MG63 (cell line): ENCODE data around the gene BRIX1. TPM values are rescaled to one million over a fixed set of nuclear protein-coding genes. Genes with fewer than 3 reads are reported as not detected.

Experiments
- DNase-seq: peaks from one replicate; pipeline ENCODE4 v3.0.0-alpha.2; 2020
- H3K27me3 ChIP-seq: fragments of 250-450 bp; sonication (Bioruptor Pico); 2 replicates; pipeline ENCODE4 v1.5.1; 2020; ENCODE audit warnings: mild to moderate bottlenecking, moderate library complexity
- H3K36me3 ChIP-seq: fragments of 250-450 bp; sonication (Bioruptor Pico); 2 replicates; pipeline ENCODE4 v1.5.1; 2020; ENCODE audit warnings: mild to moderate bottlenecking, moderate library complexity
- H3K4me3 ChIP-seq: fragments of 250-450 bp; sonication (Bioruptor Pico); 2 replicates; pipeline ENCODE4 v1.5.1; 2020; ENCODE audit warnings: mild to moderate bottlenecking, moderate library complexity
- H3K9me3 ChIP-seq: fragments of 250-450 bp; sonication (Bioruptor Pico); 2 replicates; pipeline ENCODE4 v1.5.1; 2020; ENCODE audit warnings: mild to moderate bottlenecking, moderate library complexity
- total RNA-seq: library from RNA; depleted of rRNA; stranded (reverse); fragments of >200 nt; shearing (Covaris generic); gene quantifications from 2 replicates; pipeline ENCODE4 v1.2.3, GENCODE V29; 2014; ENCODE audit warnings: low replicate concordance; rRNA removed

BRIX1 gene, protein sequence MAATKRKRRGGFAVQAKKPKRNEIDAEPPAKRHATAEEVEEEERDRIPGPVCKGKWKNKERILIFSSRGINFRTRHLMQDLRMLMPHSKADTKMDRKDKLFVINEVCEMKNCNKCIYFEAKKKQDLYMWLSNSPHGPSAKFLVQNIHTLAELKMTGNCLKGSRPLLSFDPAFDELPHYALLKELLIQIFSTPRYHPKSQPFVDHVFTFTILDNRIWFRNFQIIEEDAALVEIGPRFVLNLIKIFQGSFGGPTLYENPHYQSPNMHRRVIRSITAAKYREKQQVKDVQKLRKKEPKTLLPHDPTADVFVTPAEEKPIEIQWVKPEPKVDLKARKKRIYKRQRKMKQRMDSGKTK
- 80.9 and 83.9 TPM in 2 replicates for total RNA-seq

DNA sequence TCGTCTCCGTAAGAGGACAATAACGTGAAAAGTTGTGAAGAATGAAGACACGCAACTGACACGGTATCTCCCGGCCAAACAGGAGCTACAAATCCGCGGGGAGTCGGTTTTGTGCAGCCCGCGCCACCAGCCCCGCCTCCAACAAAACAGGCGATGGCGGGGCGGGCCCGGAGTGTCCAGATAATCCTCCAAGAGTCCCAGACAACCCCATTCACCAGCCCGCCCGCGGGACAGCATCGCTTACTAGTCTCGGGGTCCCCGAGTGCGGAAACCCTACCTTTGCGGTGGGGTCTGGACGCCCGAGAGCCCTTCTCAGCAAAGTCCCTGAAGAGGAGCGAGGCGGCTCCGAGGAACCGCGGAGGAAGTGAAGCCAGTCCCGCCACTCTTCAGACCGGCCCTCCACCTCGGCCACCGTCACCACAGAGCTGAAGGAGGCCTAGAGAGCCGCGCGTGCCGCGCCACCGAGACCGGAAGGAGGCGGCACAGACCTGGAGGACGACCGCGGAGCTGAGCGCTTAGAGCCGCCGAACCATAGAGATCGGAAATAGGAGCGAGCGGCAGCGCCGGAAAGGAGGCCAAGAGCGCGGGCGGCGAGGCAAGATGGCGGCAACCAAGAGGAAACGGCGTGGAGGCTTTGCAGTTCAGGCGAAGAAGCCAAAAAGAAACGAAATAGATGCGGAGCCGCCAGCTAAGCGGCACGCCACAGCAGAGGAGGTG, at the start of gene BRIX1, which contains the start of gene RAD1:
BRIX1 (plus strand) TSS at position 573 of the 717 bp plus-strand sequence; CDS start at position 601, 28 bp downstream.
RAD1 (minus strand) TSS at position 366 of the 717 bp plus-strand sequence. CDS start 612 bp downstream, outside the sequence.
- DNase-seq = peak; percentile 98
- H3K27me3 ChIP-seq = no peaks in the 10 kb centered on the region
- H3K36me3 ChIP-seq = peaks cover 51% of the 10 kb centered on the region
- peak within 1 kb of the TSS; percentile 93 for H3K4me3 ChIP-seq
- no peaks in the 10 kb centered on the region for H3K9me3 ChIP-seq

DNA sequence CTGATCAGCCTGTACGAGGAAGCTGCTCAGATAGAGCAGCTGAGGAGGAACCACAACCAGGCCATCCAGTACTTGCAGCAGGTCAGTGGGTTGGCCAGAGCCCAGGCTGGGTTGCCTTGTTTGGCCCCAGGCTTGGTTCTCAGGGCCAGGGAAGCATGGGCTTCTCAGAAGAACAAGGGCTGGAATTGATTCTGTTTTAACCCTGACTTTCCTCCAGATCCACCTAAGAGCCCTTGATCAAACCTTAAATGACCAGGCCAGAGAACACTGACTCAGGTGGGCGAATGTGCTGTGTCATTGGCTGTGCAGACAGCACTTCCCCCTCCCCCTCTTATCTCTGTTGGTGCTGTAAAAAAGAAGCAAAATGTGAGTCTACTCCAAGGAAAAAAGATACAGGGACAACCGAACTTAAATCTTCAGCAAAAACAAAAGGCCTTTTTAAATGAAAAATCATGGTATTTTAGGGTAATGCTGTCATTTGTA, 48.5 kb upstream of the BRIX1 start:
- H3K9me3 ChIP-seq = no peaks in the 10 kb centered on the region
- no peak for DNase-seq
- no peaks in the 10 kb centered on the region for H3K27me3 ChIP-seq
- H3K4me3 ChIP-seq = no peak overlapping the region
- H3K36me3 ChIP-seq = no peaks in the 10 kb centered on the region

DNA sequence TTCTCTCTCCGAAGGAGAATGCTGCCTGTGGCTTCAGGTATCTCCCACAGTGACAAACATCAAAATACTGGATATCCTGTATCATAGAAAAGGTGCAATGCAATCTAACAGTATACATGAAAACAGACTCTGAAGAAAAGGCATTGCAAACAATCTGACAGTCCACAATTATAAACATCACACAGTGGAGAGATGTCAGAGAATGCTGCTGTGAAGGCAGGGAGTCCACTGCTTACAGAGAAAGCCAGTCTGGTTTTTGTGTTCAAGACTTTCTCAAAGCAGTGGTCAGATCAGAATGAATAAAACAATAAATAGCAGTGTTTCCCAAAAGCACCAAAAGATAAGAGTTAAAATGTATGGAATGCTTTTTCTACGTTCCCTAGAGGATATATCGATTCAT, 47.9 kb upstream of the BRIX1 start:
- no peak overlapping the region for H3K4me3 ChIP-seq
- no peak for DNase-seq
- H3K27me3 ChIP-seq = no peaks in the 10 kb centered on the region
- H3K9me3 ChIP-seq = no peaks in the 10 kb centered on the region
- H3K36me3 ChIP-seq = no peaks in the 10 kb centered on the region

DNA sequence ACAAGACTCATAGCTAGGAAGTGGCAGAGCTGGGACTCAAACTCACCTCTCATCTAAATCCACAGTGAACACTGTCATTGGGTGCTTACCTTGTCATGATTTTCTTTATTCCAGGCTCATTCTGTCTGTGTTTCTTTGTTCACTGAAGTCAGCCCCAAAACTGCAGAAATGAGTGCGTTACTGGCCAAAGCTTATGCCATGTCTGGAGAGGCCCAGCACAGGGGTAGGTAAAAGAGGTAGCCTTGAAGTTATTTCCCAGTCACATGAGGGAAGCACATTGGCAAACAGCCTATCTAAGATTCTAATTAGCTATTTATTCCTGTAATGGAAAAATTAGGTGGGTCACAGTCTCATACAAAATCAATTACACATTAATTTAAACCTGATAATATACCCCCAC, 46.7 kb upstream of the BRIX1 start:
- no peaks in the 10 kb centered on the region for H3K9me3 ChIP-seq
- H3K36me3 ChIP-seq = no peaks in the 10 kb centered on the region
- H3K4me3 ChIP-seq = no peak overlapping the region
- DNase-seq = no peak
- H3K27me3 ChIP-seq = no peaks in the 10 kb centered on the region

DNA sequence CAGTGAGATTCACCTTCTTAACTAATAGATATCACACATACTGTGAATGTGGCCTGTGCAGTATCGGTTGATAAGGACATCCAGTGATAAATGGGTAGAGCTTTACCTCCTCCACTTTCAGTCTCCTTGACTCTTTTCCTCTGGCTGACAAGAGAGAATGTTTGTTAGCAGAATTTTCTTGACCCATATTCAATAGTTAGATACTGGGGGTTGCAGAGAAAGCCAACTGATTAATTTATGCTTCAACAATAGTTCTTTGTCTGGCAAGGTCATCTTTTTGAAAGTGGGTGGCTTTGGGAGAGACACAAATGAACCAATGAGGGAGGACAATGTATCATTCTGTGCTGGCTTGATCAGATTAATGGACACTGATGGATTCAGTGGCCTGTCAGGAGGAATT, 46.3 kb upstream of the BRIX1 start:
- H3K4me3 ChIP-seq = no peak overlapping the region
- no peaks in the 10 kb centered on the region for H3K36me3 ChIP-seq
- no peak for DNase-seq
- H3K27me3 ChIP-seq = no peaks in the 10 kb centered on the region
- no peaks in the 10 kb centered on the region for H3K9me3 ChIP-seq

DNA sequence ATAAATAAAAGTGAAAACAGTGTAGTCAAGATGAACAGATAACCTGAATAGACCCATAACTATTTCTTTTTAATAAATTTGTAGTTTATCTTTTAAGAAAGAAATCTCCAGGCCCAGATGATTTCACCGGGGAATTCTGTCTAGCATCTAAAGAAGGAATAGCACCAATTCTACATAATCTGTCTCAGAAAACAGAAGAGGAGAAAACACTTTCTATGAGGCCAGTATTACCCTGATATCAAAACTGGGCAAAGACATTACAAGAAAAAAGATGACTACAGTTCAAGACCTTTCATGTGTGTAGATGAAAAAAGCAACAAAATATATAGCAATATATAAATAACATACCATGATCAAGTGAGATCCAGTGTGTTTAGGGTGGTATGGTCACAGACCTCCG, 45.1 kb upstream of the BRIX1 start:
- H3K36me3 ChIP-seq = no peaks in the 10 kb centered on the region
- DNase-seq = no peak
- no peak overlapping the region for H3K4me3 ChIP-seq
- no peaks in the 10 kb centered on the region for H3K27me3 ChIP-seq
- no peaks in the 10 kb centered on the region; the same call in 1 of the 2 replicates for H3K9me3 ChIP-seq

DNA sequence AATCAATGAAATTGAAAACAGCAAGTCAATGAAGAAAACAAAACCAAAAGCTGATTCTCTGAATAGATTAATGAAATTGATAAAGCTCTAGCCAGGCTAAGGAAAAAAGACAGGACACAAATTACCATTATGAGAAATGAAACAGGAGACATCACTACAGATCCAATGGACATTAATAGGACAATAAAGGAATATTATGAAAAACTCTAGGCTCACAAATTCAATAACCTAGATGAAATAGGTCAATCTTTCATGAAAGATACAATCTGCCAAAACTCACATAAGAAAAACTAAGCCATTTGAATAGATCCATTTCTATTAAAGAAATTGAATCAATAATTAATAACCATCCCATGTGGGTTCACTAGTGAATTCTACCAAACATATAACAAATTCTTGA, 39.2 kb upstream of the BRIX1 start:
- H3K4me3 ChIP-seq = no peak overlapping the region
- H3K9me3 ChIP-seq = peaks cover 9% of the 10 kb centered on the region; the same call in 1 of the 2 replicates
- no peak for DNase-seq
- H3K36me3 ChIP-seq = no peaks in the 10 kb centered on the region
- H3K27me3 ChIP-seq = no peaks in the 10 kb centered on the region

DNA sequence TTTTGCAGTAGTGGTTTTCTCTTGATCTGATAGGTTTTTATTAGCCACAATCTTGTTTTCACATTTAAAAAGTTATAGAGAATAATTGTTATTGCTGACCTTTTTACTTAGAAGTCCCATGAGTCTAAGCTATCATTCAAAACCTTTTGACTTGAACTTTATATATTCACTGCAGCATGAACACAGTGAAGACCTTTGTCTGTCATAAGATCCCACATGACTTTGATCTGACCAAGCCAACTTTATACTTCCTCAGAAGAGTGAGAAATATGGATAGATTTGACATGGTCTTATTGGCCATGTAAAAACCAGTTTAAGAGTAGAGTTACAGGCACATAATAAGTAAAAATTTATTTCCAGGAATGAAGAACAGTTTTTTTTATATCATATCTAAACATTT, 34.3 kb upstream of the BRIX1 start:
- DNase-seq = no peak
- Histone ChIP-seq H3K27me3 (no peaks in the 10 kb centered on the region), H3K9me3 (0 out of 2 replicates have a peak, but pooled peaks cover 5% of the 10 kb centered on the region), H3K4me3 (no peak overlapping the region), H3K36me3 (no peaks in the 10 kb centered on the region)

DNA sequence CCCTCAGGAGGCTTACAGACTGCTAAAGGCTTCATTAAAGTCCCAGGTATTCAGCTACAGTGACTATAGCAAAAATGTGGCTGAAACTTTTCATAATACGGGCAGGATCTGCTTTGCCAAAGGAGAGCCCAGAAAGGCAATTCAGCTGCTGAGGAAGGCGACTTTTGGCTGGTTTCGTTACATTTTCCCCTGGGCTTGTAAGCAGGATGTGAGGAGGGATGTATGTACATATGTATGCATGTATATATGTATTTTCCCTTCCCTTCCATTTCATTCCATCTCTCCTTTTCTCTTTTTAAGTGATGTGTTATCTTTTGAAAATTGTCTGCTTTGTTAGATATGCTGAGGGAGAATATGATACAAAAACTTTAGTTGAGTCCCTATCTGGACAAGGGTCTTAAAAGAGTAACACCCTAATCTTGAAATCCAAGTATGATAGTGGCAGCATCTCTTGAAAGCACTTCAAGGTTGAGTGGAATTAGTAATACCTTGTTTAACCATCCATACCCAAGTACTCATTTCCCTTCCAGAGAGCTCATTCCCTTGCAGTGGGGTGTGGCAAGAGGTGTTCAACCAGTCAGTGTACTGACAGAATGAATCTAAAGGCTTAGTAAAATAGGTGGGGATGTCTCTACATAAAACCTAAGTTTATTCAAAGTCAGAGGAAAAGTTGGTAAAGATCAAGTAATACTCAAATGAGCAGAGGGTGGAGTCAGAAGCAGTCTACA, 29.0 kb upstream of the BRIX1 start:
- no peak for DNase-seq
- Histone ChIP-seq H3K9me3 (no peaks in the 10 kb centered on the region), H3K4me3 (no peak overlapping the region), H3K36me3 (no peaks in the 10 kb centered on the region), H3K27me3 (no peaks in the 10 kb centered on the region)

DNA sequence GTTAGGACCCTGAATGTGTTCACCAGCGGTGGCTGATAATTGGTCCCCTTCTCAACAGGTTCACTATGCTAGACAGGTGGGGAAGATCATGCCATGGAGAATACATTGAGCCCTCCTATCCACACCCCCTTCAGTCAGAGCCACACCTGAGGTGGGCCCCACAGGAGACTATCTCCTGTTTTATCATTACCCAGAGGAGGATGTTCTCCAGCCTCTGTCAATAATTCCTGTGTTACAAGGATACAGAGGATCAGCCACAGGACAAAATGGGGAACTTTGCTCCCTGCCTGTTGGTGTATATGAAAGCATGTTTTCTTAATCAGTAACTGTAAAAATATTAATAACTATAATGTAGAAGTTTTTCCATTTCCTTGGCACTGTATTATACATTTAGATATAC, 26.1 kb upstream of the BRIX1 start:
- no peak for DNase-seq
- H3K4me3 ChIP-seq = no peak overlapping the region
- no peaks in the 10 kb centered on the region for H3K36me3 ChIP-seq
- no peaks in the 10 kb centered on the region for H3K9me3 ChIP-seq
- no peaks in the 10 kb centered on the region for H3K27me3 ChIP-seq

DNA sequence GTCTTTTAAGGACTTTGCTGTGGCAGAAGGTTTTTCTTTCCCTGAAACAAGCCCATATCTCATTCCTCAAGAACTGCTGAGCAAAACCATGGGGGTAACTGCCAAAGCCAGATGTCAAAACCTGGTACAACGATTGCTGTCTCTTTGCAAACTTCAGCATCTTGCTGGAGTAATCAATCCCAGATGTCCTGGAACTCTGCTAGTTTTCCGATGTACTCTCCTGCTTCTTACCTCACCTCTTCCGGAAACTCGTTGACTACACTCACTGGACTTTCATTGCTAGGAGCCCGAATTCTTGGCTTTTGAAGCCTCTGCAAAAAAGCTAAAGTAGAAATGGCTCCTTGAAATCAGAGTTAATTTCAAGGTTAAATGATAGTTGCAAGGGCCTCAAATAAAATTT, 23.5 kb upstream of the BRIX1 start:
- no peaks in the 10 kb centered on the region for H3K9me3 ChIP-seq
- no peak overlapping the region for H3K4me3 ChIP-seq
- no peaks in the 10 kb centered on the region for H3K36me3 ChIP-seq
- H3K27me3 ChIP-seq = no peaks in the 10 kb centered on the region
- no peak for DNase-seq

DNA sequence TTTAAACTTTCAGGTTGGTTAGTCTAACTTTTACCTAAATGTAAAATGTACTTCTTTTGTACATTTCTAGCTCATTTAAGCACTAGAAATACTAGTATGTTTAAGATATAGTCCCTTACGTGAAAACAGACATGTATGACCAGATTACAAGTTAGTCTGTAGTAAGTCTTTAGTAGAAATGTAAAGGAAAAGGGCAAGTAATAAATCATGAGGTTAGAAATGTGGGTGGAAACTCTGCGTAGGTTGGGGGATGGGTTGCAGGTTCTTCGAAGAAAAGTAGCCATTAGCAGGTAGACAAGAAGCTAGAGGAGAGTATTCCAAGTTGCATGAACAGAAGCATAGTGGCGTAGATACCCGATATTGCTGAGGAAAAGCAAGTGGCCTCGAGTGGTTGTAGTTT, 23.1 kb upstream of the BRIX1 start:
- Histone ChIP-seq H3K36me3 (no peaks in the 10 kb centered on the region), H3K9me3 (no peaks in the 10 kb centered on the region), H3K4me3 (no peak overlapping the region), H3K27me3 (no peaks in the 10 kb centered on the region)
- DNase-seq = no peak

DNA sequence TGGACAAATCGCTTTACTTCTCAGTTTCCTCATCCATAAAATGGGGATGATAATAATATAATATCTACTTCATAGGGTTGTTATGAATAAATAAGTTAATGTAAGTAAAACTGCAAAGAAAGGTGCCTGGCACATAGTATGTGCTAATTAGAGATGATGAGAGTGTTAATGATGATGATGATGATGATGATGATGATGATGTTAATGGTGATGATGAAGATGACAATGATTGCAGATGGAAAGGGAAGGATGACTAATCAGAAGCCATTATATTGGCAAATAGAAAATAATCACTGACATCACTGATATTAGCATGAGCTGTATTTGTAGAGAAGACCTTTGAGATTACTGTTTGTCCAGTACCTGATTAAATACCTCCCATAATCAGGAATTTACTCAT, 20.8 kb upstream of the BRIX1 start:
- Histone ChIP-seq H3K27me3 (no peaks in the 10 kb centered on the region), H3K36me3 (no peaks in the 10 kb centered on the region), H3K9me3 (no peaks in the 10 kb centered on the region), H3K4me3 (no peak overlapping the region)
- no peak for DNase-seq

DNA sequence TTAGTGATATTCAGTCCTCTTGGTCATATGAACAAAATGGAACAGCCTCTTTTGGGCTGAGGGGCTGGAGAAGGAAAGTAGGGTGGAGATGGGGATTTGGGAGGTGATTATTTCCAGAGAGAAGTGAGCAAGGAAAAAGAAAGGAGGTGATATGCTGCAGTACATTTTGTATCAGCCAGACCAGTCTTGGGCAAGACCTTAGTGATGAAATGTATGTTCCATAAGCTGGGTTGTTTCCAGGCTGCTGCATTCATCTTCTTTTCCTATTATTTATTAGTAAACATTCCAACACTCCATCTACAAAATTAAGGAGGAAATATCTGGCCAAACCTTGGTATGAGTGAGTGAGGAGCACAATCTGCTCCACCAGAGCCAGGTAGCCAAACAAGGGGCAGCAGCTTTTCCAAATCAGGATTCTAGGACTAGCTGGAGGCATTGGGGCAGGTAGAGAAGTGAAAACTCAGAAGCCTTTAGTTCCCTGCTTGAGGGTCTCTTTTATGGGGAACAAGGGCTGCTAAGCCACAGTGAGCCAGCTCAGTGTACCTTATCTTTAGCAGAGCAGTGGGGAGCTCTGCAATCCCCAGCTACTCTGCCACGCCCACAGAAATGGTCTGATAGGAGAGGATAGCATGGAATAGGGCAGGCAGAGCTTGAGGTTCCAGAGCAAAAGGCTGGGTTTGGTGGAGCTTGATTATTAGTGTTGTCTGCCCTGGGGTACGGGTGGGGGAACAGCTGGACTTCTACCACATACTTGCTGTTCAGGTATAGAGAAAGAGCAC, 19.7 kb upstream of the BRIX1 start:
- Histone ChIP-seq H3K27me3 (no peaks in the 10 kb centered on the region), H3K4me3 (no peak overlapping the region), H3K9me3 (no peaks in the 10 kb centered on the region), H3K36me3 (no peaks in the 10 kb centered on the region)
- no peak for DNase-seq

DNA sequence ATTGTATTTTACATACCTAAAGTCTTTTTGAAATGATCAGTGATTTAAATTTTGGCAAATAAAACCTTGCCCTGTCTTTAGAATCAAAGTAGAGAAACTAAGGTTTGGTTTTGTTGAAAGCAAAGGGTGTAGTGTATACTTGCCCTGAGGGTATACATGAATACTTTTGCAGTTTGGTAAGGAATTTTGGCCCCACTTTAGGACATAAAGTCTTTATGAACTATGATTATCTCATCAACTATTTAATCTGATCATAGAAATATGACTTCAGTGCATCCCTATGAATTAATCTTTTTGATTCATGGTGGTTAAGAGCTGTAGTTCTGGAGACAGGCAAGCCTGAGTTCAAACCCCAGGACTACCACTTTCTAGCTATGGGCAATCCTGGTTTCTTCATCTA, 17.9 kb upstream of the BRIX1 start:
- H3K9me3 ChIP-seq = no peaks in the 10 kb centered on the region
- H3K36me3 ChIP-seq = no peaks in the 10 kb centered on the region
- no peaks in the 10 kb centered on the region for H3K27me3 ChIP-seq
- no peak for DNase-seq
- no peak overlapping the region for H3K4me3 ChIP-seq

DNA sequence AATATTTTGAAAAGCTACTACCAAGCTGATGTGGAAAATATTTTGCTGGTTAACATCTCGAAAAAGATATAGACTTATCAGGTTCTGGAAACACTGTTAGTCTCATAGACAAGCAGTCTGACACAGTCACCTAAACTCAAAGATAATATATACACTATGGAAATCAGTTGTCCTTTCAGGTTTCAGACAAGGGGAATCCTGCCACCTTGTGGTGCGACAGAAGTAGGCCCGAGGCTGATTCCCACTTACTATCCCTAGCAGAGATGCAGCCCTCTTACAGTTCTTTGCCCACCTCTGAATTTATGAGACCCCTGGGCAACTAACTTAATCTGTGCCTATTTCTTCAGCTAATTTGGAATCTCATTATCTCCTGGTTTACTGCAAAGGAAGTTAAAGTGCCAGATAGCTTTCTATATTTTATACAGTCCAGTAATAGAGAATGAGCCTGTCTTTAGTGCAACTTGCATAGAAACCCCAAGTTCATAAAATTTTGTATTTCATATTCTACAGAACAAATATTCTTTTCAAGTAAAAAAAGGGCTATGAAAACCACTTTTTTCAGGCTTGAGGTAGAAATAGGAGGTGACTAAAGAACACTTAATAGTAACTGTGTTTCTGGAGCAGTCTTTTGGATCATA, 17.1 kb upstream of the BRIX1 start:
- Histone ChIP-seq H3K4me3 (no peak overlapping the region), H3K27me3 (no peaks in the 10 kb centered on the region), H3K9me3 (no peaks in the 10 kb centered on the region), H3K36me3 (no peaks in the 10 kb centered on the region; the same call in 1 of the 2 replicates)
- peak; percentile 50 for DNase-seq
